AG04449 (cell line): ENCODE data around the gene DMBX1.

ENCODE experiments used
- CTCF ChIA-PET: fragments of 350-600 bp; formaldehyde crosslinking; extraction: SDS; loops from one replicate; lab custom pipeline; 2021; ENCODE audit warnings: antibody characterized with exemption; lab: Yijun Ruan, JAX
- POLR2A ChIA-PET: fragments of 400-600, 350-600 bp; formaldehyde crosslinking; extraction: SDS; loops from one replicate; lab custom pipeline; 2020; ENCODE audit warnings: antibody characterized with exemption, inconsistent platforms; lab: Yijun Ruan, JAX
- DNase-seq: peaks from one replicate; pipeline ENCODE4 v3.0.0-alpha.2; 2010; ENCODE audit warnings: low read depth, low spot score
- H3K4me3 ChIP-seq: 2 replicates; pipeline ENCODE4 v1.5.1; 2011; ENCODE audit warnings: low read depth, mild to moderate bottlenecking, control low read depth, low read length
- TF ChIP-seq, protein P1 (sequence below): IDR thresholded peaks from one replicate; pipeline ENCODE4 v1.5.1; 2011; ENCODE audit warnings: mild to moderate bottlenecking, moderate library complexity, low read length, control low read depth, inconsistent platforms; ENCODE audit not compliant: insufficient read depth; ENCODE audit errors: missing control alignments

Gene DMBX1

DNA sequence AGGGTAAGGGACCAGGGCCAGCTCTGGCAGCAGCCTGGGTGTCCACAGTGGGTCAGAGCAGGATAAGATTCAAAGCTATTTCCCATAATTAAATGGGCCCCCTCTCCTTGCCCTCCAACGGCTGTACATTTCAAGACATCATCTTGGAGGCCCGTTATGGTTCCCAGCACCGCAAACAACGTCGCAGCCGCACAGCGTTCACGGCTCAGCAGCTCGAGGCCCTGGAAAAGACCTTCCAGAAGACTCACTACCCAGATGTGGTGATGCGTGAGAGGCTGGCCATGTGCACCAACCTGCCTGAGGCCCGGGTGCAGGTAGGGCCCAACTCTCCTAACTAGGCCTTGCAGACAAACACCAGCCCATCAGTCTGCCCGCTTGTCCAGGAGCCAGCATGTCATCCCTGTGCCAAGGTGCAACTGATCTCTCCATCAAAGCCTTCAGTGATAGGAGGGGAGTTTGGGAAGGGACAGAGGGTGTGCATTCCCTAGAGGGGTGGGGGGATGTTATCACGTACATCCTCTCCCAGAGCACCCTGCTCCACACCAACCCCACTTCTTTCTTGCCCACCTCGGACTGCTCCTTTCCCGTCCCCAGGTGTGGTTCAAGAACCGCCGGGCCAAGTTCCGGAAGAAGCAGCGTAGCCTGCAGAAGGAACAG is 20.8 kb downstream of the DMBX1 start:
- no peak overlapping the region for H3K4me3 ChIP-seq
- CTCF ChIA-PET, result interaction anchor here (0.8 to 4.7 kb wide), 2 partner anchors 9 to 17 kb away, joined by 4 to 41 read pairs; no protein-coding TSS in a partner anchor
- TF ChIP-seq, protein P1, sequence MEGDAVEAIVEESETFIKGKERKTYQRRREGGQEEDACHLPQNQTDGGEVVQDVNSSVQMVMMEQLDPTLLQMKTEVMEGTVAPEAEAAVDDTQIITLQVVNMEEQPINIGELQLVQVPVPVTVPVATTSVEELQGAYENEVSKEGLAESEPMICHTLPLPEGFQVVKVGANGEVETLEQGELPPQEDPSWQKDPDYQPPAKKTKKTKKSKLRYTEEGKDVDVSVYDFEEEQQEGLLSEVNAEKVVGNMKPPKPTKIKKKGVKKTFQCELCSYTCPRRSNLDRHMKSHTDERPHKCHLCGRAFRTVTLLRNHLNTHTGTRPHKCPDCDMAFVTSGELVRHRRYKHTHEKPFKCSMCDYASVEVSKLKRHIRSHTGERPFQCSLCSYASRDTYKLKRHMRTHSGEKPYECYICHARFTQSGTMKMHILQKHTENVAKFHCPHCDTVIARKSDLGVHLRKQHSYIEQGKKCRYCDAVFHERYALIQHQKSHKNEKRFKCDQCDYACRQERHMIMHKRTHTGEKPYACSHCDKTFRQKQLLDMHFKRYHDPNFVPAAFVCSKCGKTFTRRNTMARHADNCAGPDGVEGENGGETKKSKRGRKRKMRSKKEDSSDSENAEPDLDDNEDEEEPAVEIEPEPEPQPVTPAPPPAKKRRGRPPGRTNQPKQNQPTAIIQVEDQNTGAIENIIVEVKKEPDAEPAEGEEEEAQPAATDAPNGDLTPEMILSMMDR, result no peak
- POLR2A ChIA-PET, result no interaction called here
- DNase-seq, result no peak

DNA sequence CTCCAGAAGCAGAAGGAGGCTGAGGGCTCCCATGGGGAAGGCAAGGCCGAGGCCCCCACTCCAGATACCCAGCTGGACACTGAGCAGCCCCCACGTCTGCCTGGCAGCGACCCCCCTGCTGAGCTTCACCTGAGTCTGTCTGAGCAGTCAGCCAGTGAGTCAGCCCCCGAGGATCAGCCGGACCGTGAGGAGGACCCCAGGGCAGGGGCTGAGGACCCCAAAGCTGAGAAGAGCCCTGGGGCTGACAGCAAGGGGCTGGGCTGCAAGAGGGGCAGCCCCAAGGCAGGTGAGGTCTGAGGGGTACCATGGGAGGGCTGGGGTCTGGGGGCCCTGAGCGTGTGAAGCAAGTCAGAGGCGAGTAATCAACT is 21.3 kb downstream of the DMBX1 start:
- ChIA-PET CTCF (interaction anchor here (4.7 kb wide), 1 partner anchor 17 kb away, joined by 41 read pairs; no protein-coding TSS in a partner anchor), POLR2A (interaction anchor here (0.6 kb wide), 1 partner anchor 22 kb away, joined by 3 read pairs; no protein-coding TSS in a partner anchor)
- DNase-seq, result no peak
- TF ChIP-seq, protein P1, result no peak
- no peak overlapping the region for H3K4me3 ChIP-seq

DNA sequence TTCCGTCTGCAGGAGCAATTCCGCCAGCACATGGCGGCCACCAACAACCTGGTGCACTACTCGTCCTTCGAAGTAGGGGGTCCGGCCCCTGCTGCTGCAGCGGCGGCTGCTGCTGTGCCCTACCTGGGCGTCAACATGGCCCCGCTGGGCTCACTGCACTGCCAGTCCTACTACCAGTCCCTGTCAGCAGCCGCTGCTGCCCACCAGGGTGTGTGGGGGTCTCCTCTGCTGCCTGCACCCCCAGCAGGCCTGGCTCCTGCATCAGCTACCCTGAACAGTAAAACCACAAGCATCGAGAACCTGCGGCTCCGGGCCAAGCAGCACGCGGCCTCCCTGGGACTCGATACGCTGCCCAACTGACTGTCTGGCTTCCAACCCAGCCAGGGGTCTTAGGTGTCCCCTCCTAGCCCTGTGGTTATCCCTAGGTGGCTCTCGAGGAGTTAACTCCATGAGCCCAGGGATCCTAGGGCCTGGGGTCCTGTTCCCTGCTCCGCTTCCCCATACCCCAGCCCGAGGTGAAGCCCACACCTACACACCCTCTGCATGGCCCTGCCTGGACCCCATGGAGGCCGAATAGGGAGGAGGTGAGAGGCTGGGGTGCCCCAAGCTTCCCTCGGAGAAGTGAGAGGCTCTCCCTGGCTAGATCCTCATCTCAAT is 22.6 kb downstream of the DMBX1 start:
- no peak overlapping the region for H3K4me3 ChIP-seq
- CTCF ChIA-PET, result interaction anchor here (0.8 to 4.7 kb wide), 3 partner anchors 16 to 36 kb away, joined by 3 to 41 read pairs (median 4); no protein-coding TSS in a partner anchor
- TF ChIP-seq, protein P1, result no peak
- POLR2A ChIA-PET, result no interaction called here
- no peak for DNase-seq

DNA sequence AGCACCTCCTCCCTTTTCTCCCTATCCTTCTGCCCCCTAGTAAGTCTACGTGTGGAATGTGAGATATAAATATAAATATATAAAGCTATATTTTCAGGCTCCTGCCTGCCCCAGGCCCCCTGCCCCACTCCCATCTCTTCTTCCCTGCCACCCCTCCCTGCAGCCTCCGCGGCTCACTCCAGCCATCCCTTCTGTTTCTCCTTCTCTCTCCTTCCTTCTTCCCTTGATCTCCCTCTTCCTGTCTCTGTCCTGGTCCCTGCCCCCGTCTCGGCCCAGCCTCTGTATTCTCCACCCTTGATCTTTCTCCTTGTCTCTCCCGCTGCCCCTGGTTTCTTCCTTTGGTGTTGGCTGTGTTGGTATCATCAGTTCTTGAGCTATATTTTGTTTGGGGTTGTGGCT is 23.2 kb downstream of the DMBX1 start:
- POLR2A ChIA-PET, result no interaction called here
- CTCF ChIA-PET, result interaction anchor here (0.8 to 4.7 kb wide), 5 partner anchors 15 to 74 kb away, joined by 3 to 41 read pairs (median 4); no protein-coding TSS in a partner anchor
- TF ChIP-seq, protein P1, result no peak
- no peak overlapping the region for H3K4me3 ChIP-seq
- no peak for DNase-seq

DNA sequence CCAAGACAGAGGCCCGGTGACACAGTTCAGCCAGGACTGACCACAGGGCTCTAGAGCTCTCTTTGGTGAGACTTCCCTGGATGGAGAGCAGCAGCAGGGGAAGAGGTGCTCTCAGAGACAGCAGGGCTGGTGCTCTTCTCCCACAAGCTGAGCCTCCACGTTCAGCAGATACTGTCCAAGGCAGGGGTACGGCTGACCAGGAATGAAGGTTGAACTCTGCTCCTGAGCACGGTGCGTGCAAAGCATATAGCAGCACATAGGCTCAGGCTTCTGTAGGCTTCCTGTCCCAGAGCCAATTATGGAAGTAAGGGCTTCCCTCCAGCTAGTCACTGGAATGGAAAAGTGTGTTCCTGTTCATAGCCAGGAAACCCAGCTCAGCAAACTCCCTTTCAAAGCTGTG is 23.9 kb downstream of the DMBX1 start:
- DNase-seq, result no peak
- CTCF ChIA-PET, result interaction anchor here (0.8 to 4.7 kb wide), 6 partner anchors 14 to 288 kb away, joined by 3 to 41 read pairs (median 4); no protein-coding TSS in a partner anchor
- POLR2A ChIA-PET, result no interaction called here
- TF ChIP-seq, protein P1, result no peak
- H3K4me3 ChIP-seq, result no peak overlapping the region

DNA sequence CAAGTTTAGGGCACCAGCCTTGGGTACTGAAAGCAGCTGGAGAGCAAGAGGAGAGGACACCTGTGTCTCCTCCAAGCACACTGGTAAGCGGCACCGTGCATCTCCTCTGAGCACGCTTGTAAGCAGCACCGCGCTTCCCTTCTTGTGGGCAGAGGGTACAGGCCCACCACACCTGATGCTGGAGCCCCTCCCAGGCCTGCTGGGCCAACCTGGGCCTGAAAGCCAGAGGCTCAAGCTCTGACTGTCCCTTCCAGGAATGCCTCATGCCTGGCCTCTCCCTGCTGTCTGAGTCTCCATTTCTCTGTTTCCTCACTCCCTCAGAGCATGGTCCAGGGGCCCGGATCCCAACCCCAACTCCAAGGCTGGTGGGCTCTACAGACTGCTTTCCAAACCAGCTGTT is 25.9 kb downstream of the DMBX1 start:
- H3K4me3 ChIP-seq, result no peak overlapping the region
- ChIA-PET POLR2A (no interaction called here), CTCF (interaction anchor here (1.0 to 6.0 kb wide), 5 partner anchors 8 to 39 kb away, joined by 3 to 55 read pairs (median 8); a partner anchor contains a TSS)
- DNase-seq, result no peak
- TF ChIP-seq, protein P1, result no peak
